GM21515 (cell line): ENCODE results near the gene RIMKLB.
"Not testable (repeated sequence)": the region's sequence is repeated elsewhere in the genome, so short reads cannot be mapped to it uniquely, and the experiment has no call there.

ENCODE experiments used
- ATAC-seq: cut with Tn5 transposase; IDR thresholded peaks from one replicate; pipeline ENCODE4 v1.9.1; 2021; ENCODE audit not compliant: unreplicated experiment

RIMKLB gene

GRCh38 chr12:8771072-8771471 is 73.3 kb downstream of the RIMKLB start:
- ATAC-seq, result no peak

DNA sequence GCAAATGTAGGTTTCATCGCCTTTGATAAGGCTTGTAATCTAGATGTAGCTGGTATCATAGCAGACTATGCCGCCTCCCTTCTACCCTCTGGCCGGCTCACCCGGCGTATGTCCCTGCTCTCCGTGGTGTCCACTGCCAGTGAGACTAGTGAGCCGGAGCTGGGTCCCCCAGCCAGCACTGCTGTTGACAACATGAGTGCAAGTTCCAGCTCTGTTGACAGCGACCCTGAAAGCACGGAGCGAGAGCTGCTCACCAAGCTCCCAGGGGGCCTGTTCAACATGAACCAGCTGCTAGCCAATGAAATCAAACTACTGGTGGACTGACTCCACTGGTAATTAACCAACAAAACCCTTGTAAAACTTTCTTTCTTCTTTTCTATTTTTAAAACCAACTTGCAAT is 75.7 kb downstream of the RIMKLB start:
- no peak for ATAC-seq

- ATAC-seq, result no peak
Measured at GRCh38 chr12:8779281-8779680, 81.5 kb downstream of the RIMKLB start.

GRCh38 chr12:8779862-8780261 is 82.1 kb downstream of the RIMKLB start:
- ATAC-seq, result no peak

GRCh38 chr12:8780389-8780788 is 82.6 kb downstream of the RIMKLB start:
- no peak for ATAC-seq

DNA sequence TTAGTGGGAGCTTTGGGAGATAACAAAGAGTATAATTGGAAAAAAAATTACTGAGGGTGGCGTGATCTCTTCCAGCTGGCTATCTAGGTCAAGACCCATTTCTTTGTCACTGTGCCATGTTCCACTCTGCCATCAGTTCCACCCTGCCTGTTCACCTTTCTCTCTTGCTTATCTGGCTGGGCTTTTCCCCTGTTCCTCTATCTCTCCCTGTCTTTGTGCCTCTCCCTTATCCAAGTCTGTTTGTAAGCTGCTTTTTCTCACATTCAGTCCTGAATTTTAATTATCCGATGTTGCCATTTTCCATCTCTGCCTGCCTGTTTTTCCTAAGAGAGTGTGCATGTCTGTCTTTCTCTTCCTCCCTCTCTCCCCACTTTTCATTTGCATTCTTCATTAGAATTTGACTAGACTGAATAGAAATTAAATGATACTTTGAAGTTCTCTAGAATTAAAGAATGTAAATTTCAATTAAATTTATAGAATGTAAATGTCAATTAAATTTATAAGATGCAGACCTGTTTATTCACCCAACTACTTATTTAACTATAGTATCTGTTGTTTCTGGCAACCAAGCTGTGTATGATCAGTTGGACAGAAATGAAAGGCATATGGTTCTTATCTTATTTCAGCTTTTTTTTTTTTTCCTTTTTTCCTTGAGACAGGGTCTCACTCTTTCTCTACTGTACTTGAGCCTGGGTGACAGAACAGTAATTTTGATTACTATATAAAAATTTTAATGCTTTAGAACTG is 83.8 kb downstream of the RIMKLB start:
- no peak for ATAC-seq

- no peak for ATAC-seq
Measured at GRCh38 chr12:8784290-8784888, 86.6 kb downstream of the RIMKLB start.

DNA sequence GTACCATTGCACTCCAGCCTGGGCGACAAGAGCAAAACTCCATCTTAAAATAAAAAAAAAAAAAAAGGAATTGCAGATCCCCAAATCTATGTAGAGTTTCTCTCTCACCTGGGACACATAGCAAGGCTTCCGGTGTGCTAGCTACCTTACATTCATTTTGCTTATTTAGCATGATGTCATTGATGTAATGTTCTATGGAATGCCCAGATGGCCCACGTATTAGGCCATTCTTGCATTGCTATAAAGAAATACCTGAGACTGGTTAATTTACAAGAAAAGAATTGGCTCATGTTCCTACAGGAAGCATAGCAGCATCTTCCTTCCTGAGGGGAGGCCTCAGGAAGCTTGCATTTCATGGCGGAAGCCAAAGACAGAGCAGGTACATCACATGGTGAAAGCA is 87.7 kb downstream of the RIMKLB start:
- no peak for ATAC-seq

- not testable (repeated sequence) for ATAC-seq
Measured at GRCh38 chr12:8787206-8787605, 89.4 kb downstream of the RIMKLB start.

DNA sequence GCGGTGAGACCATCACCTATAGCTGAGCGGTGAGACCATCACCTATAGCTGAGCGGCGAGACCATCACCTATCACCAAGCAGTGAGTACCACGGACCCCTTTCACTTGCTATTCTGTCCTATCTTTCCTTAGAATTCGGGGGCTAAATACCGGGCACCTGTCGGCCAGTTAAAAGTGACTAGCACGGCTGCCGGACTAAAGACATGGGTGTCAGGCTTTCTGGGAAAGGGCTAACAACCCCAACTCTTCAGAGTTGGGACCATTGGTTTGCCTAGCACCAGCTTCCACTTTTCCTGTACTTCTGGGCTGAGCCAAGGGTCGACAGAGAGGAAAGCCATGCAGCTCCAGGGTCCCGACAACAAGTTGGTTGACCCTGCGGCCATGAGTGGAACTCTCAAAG is 90.9 kb downstream of the RIMKLB start:
- not testable (repeated sequence) for ATAC-seq

DNA sequence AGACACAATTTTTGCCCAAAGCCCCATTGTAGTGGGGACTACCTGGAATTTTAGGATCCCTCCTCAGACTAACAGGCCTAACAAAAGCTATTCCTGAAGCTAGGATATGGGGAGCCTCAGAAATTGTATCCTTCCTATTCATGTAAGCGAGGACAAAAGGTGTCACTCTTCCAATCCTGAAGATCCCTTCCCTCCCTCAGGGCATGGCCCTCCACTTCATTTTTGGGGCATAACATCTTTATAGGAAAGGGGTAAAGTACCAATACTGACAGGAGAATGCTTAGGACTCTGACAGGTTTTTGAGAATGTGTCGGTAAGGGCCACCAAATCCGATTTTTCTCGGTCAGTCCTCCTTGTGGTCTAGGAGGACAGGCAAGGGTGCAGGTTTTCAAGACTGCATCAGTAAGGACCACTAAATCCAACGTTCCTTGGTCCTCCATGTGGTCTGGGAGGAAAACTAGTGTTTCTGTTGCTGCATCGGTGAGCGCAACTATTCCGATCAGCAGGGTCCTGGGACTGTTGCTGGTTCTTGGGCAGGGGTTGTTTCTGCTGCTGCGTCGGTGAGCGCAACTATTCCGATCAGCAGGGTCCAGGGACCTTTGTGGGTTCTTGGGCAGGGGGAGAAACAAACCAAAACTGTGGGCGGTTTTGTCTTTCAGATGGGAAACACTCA is 91.7 kb downstream of the RIMKLB start:
- not testable (repeated sequence) for ATAC-seq

- ATAC-seq, result not testable (repeated sequence)
Measured at GRCh38 chr12:8793226-8793625, 95.4 kb downstream of the RIMKLB start.

- not testable (repeated sequence) for ATAC-seq
Measured at GRCh38 chr12:8794611-8795010, 96.8 kb downstream of the RIMKLB start.

DNA sequence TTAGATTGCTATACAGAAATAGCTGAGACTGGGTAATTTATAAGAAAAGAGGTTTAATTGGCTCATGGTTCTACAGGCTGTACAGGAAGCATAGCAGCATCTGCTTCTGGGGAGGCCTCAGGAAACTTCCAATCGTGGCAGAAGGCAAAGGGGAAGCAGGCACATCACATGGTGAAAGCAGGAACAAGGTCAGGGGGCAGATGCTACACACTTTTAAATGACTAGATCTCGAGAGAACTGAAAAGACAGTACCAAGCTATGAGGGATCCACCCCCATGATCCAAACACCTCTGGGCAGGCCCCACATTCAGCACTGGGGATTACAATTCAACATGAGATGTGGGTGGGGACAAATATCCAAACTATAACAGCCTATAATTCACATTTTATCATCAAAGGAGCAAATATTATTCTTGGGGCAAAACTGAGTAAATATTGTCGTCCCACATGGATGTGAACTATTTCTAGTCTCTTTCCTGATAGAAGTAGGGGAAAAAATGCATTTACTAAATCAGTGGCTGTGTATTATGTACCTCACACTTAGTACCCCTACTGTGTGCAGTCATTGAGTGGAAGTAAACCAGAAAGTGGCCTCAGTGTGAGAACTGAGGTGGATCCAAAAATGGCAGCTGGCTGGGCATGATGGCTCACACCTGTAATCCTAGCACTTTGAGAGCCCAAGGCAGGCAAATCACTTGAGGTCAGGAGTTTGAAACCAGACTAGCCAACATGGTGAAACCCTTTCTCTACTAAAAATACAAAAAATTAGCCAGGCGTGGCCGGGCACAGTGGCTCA is 99.2 kb downstream of the RIMKLB start:
- ATAC-seq, result no peak

GRCh38 chr12:8801213-8801612 is 103.4 kb downstream of the RIMKLB start:
- not testable (repeated sequence) for ATAC-seq

- ATAC-seq, result not testable (repeated sequence)
Measured at GRCh38 chr12:8804833-8805232, 107.0 kb downstream of the RIMKLB start.

GRCh38 chr12:8805487-8805886 is 107.7 kb downstream of the RIMKLB start:
- not testable (repeated sequence) for ATAC-seq

- ATAC-seq, result not testable (repeated sequence)
Measured at GRCh38 chr12:8807084-8807483, 109.3 kb downstream of the RIMKLB start.

- ATAC-seq, result not testable (repeated sequence)
Measured at GRCh38 chr12:8810112-8810511, 112.3 kb downstream of the RIMKLB start.

GRCh38 chr12:8813572-8814357 is 116.0 kb downstream of the RIMKLB start:
- no peak for ATAC-seq
